Measurements from ENCODE around the gene MYO1H.

Gene MYO1H

DNA sequence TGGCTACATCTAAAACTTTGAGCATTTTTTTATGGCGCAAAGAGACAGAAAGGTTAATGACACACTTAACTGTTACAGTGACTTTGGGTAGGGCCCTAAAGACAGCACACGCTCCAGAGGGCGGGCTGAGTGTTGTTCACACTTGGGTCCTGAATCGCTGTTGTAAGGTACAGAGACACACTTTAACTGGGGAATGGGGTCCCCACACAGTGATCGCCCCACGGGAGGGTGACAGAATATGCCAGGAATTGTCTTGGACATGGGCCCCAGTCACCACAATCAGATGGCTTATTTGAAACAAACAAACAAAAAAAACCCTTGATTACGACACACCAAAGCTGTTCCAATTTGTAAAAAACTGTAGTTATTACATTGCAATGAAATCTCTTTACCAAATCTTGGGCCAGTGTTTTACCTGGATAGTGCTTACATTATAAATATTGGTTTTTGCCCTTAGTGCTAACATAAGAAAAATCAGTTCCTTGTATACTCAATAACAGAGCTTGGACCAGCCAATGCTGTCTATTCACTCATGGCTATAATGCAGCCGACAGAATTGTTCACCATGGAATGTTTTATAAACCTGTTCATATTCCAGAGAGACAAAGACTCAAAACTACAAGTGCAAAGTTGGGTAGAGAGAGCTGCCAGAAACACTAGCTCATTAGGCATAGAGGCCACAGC lies 101.1 kb downstream of the MYO1H start:
- no peak for DNase-seq (ENCODE audit: low spot score)

GRCh38 chr12:109449845-109450532 lies 102.3 kb downstream of the MYO1H start:
- no peak for DNase-seq (ENCODE audit: low spot score)

- no peak for DNase-seq (ENCODE audit: low spot score)
Measured at GRCh38 chr12:109450980-109451379, 103.3 kb downstream of the MYO1H start.

GRCh38 chr12:109451400-109451799 lies 103.7 kb downstream of the MYO1H start:
- no peak for DNase-seq (ENCODE audit: low spot score)

DNA sequence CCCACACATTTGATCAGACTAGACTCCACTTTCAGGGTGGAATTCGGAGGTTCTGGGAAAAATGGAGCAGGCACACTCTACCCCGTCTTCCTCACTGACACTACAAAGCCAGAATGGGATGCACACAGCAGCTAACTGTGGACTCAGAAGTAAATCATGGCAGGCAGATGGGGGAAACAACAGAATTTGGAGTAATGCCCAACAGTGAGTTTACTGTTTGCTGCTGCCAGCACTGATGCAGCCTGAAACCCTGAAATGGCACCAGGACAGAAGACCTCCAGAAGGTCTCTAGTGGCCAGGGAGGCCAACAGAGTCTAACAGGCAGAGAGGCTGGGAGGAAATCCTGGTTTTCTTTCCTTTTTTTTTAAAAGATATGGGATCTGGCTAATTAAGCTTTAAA lies 104.8 kb downstream of the MYO1H start:
- DNase-seq (ENCODE audit: low spot score): no peak

DNA sequence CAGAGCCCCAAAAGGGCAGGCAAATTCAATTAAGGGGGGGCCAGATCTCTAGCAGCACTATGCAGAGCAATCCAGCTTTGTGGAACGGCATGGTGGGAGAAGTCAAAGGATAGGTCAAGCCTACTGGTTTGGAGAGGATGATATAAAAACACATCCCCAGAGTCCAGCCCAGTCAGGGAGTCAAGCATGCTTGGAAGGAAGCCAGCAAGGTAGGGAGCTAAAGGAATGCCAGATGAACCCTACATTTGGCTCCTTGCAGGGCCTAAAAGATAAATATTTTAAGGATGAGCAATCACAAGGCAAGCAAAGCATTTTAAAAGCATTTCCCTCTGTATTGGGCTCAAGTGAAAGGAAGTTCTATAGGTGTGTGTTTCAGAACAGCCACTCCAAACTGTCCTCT lies 108.0 kb downstream of the MYO1H start:
- no peak for DNase-seq (ENCODE audit: low spot score)

DNA sequence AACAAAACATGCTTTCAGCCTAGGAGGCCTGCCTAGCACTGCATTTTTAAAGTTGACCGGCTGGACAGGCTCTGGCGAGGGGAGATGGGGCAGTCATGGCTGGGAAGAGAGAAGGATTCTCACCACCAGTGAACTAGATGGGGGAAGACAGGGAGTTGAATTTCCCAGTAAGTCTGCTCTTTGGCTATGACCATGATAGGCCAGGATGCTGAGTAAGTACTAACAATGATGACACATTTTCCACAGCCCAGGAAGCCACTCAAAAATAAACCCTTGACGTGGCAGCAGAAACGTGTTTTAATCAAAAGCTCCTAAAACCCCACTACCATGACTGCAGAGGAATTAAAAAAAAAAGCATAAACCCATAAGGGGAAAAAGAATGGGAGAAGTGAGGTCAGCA lies 110.4 kb downstream of the MYO1H start:
- DNase-seq (ENCODE audit: low spot score): no peak

DNA sequence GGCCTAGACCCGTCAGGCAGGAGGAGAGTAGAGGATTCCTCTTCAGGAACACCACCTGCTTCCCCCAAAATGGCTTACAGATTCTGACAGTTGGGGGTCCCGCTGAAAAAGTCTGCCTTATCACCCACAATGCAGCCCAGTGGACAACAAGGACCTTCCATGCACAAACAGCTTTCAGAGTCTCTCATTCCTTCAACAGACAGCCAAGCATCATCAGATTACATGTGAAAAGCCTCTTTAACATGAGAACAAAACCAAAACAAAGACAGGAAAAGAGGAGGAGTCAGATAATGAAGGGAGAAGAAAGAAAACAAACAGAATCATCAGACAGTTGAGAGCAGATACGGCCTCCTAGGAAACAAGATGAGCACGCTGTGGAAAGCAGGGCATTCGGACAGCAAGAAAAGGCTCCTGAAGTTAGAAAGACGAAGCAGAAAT lies 111.1 kb downstream of the MYO1H start:
- DNase-seq (ENCODE audit: low spot score): no peak

DNA sequence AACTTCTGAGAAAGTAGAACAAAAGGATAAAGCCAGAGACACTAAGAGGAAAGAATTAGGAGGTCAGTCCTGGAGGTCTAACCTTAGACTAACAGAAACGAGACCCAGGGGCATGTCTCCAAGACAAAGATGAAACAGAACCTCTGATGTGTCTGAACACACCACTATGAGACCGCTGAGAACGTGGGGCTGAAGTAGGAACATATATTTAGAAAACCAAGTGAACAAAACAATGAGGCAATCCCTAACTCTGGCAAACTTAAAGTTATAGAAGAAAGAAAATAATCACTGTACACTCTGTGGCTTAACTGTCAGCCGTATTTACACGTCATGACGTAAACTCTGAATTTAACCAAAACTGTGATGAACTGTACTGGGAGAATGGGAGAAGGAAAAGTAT lies 111.5 kb downstream of the MYO1H start:
- no peak for DNase-seq (ENCODE audit: low spot score)

DNA sequence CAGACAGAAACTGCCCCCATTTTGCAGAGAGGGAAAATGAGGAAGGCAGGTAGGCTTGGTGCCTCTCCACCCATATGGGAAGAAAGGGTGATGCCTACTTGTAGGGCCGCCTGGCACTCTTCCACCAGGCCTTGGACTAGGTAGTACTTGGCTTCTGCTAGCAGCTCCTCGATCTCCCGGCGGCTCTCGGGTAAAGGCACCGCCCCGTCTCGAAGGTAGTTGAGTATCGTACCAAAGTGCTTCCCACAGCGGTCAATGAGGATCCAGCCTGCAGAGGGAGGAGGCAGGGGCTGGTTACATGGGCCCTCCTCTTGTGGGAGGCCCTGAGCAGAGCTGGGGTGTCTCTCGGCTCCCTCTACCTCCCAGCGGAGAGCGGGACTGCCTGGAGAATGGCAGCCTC lies 112.8 kb downstream of the MYO1H start:
- DNase-seq (ENCODE audit: low spot score): no peak

DNA sequence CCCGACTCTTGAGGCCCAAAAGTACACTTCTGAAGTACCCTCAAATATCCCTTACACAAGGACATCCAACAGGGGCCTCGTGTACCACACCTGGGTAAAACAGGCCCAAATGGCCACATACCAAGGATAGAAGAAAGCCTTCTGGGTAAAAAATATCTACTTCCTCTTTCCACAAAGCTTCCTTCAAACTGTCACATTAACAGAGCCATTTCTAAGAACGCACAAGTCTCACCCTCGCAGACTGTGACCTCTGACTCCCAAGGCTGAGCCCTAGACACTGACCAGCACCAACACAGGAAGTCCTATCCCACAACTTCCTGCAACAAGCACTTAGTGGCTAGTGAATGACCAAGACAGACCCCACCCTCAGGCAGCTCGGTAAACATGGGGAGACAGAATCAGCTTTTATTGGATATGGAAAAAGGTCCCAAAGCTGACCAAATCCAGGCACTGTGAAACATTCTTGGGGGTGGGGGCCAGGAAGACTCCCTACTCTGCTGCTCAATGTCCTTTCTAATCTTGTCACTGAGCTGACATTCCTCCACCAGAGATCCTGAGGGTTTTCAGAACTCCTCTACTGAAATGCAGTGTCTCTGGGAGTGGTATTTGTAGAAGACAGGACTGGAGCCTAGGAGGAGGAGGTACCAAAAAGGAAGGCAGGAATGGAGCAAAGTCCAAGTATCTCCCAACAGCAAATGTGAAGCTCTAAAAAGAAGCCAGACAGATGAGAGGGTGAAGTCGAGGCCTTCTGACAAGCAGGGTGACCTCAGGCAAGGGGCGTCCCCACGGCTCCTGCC lies 113.5 kb downstream of the MYO1H start:
- no peak for DNase-seq (ENCODE audit: low spot score)

DNA sequence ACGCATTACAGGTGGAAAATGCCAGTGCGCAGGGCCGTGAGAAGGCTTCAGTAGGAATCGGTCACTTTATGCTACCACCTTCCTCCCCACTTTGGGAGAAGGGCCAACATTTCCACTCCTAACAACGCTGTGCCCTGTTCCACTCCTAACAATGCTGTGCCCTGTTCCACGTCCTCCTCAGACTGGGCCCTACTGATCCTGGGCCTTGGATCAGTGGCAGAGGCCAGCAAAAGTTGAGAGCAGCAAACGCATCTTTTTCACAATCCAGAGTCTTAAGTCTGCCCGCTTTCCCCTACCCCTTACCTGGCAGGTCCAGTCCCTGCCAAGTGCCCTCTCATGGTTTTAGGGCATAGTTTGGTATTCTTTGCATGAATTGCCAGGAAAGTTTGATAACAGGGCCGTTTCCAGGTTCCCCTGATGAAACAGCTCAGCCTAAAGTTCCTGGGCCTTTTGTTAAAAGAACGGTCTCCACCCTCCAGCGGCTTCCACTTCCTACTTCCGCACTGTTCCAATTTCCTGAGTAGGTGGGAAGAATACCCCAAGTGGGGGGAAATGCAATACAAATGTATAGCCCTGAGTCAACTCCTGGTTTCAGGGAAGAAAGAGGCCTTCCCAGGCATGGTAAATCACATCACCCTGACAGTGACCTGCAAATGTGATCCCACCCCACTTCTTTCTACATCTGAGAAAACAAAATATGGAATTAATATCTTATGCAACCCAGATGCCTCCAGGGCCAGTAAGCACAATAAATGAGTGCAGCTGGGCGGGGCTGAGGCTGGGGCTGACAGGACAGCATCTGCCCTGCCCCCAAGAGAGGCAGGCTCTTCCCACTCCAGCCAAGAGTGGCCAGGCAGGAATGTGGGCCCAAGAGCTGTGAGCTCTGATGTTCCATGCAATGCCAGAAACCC lies 114.4 kb downstream of the MYO1H start:
- no peak for DNase-seq (ENCODE audit: low spot score)

GRCh38 chr12:109462868-109463692 lies 115.4 kb downstream of the MYO1H start:
- no peak for DNase-seq (ENCODE audit: low spot score)

DNA sequence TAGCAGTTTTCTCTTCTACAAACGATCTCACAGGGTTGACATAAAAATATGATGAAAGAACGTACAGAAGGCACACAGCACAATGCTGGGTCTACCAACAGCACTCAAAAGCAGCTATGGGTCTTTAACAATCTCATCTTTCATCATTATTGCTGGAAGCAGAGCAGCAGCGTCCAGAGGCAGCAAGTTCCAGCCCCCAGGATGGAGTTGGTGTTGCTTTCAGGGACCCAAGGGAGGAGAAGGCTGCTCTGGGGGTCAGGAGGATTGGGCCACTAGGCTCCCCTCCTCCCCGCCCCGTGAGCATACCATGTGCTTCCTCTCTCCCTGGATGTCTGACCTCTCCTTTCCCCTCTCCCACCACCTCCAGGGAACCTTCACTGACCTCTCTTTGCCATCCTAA lies 116.1 kb downstream of the MYO1H start:
- no peak for DNase-seq (ENCODE audit: low spot score)

DNA sequence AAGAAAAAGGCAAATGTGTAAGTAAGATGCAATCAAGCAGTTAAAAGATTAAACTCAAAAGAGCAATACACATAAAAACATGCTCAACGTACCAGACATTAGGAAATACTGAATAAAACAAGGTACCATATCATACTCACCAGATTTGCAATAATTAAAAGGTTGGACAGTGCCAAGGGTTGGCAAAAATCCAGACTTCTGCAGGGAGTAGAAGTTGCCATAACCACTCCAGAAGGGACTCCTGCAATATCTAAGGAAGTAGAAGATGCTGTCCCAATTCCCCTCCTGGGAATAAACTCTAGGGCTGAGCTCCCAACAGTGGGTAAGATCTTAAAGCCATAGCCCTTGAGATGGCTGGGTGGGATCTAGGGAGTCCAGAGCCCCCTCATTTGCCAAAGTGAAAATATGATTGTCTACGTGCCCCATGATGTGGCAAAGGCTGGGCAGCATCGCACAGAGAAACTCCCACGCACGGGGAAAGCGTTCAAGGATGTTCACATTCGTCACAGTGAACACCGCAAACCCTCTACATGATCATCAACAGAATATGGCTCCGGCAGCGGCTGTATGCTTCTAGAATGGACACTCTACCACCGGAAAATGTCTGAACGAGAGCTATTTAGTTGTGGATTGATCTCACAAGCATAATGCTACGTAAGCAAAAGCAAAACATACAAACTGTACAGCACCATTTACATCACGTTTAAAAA lies 117.1 kb downstream of the MYO1H start:
- DNase-seq (ENCODE audit: low spot score): no peak

DNA sequence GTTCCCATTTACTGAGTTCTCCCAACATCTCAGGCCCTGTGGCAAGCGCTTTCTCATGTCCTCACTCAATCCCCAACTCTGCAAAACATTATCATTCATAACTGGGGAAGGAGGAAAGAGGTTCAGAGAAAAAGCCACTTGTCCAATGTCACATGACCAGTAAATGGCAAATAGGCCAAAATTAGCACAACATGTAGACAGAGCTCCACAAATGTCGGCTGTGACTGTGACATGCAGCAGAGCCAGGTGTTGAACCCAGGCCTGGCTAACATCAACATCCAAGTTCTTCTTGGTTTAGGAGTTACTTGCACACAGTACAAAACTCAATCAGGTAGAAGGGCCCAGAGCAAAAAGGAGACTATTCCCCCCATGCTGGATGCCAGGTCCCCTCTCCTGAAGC lies 118.6 kb downstream of the MYO1H start:
- no peak for DNase-seq (ENCODE audit: low spot score)

DNA sequence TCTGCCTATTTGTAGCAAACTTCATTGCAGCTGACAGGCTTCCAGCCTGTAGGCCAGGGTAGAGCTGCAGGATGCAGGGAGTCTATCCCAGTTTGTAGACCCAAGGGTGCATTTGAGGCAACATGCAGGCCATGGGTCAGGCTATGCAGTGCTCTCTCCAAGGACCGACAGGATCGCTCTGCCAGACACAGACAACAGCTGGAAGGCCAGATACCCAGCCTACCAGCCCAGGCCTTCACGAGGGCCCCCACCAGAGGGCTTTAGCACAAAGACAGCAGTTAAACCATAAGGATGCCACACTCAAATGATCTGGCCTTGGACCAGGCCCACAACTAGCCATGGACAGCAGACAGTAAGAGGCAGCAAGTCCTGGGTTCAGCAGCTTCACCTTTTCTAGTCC lies 119.1 kb downstream of the MYO1H start:
- no peak for DNase-seq (ENCODE audit: low spot score)

DNA sequence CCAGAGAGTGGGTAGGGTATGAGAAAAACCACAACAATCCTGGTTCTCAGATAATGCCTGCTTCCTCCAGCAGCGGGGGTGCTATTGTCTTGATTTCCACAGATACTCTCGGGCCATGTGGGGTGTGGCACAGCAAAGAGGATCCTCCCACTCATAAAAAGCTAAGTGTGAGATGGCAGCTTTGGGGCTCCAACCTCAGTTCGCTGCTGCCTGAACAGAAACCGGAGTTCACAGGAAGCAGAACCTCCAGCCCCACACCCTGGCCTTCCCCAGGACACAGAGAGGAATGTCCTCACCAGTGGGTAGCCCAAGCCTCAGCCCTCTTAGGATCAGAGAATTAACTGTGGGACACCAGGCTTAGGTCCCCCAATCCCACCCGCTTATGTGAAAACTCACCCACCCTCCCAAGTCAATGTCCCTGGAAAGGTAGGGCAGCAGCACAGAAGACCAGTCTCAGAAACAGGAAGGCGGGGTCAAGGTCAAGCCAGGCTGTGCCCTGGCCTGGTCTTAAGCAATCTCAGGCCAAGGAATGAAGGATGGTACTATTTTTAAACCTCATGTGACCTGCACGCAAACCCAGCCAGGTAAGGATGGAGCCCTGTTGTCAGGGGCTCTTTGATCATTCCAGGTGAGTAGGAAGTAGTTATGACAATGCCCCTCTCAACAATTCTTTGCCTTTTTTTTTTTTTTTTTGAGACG lies 120.4 kb downstream of the MYO1H start:
- DNase-seq (ENCODE audit: low spot score): no peak

- DNase-seq (ENCODE audit: low spot score): no peak
Measured at GRCh38 chr12:109469517-109469916, 121.8 kb downstream of the MYO1H start.

- DNase-seq (ENCODE audit: low spot score): no peak
Measured at GRCh38 chr12:109473006-109473405, 125.3 kb downstream of the MYO1H start.
